B cell (primary cell): ENCODE data around the gene SEMA7A. TPM values are rescaled to one million over a fixed set of nuclear protein-coding genes. Genes with fewer than 3 reads are reported as not detected.

ENCODE experiments used
- ATAC-seq: fragments of 200-7000 bp; cut with Tn5 transposase; one replicate; pipeline ENCODE4 v1.10.0; 2021; ENCODE audit warnings: low read depth, mild to moderate bottlenecking, moderate number of reproducible peaks, moderate library complexity
- CTCF ChIA-PET: fragments of 350-600 bp; sonication (Branson Sonifier 250); formaldehyde crosslinking; loops from one replicate; lab custom pipeline; 2021; ENCODE audit warnings: antibody characterized with exemption, inconsistent platforms; lab: Charles Lee
- POLR2A ChIA-PET: fragments of 350-600 bp; sonication (Branson Sonifier 250); formaldehyde crosslinking; loops from one replicate; lab custom pipeline; 2021; ENCODE audit warnings: antibody characterized with exemption; lab: Charles Lee
- DNase-seq: peaks from one replicate; pipeline ENCODE4 v3.0.0; 2013
- H2AFZ ChIP-seq: 2 replicates; pipeline ENCODE4 v1.6.1; 2012; ENCODE audit warnings: mild to moderate bottlenecking, low read depth, low read length; ENCODE audit not compliant: insufficient read depth, poor library complexity, severe bottlenecking
- H3K27ac ChIP-seq, 2 donors: 1 replicate in 1 of 2; 2 replicates in 1 of 2; pipeline ENCODE4 v1.5.1; 2012 to 2013; ENCODE audit warnings: low read length in 2 of 2, mild to moderate bottlenecking in 2 of 2, moderate library complexity in 1 of 2
- H3K27me3 ChIP-seq, 4 experiments: fragments of 200-600 bp in 1 of 4; sonication (generic) in 1 of 4; replicated peaks in 1 of 4; 1 replicate in 2 of 4; 2 replicates in 2 of 4; pipeline versions ENCODE4 v1.6.1 to v1.7.0; 2013 to 2016; ENCODE audit warnings: low read length in 3 of 4, mild to moderate bottlenecking in 2 of 4, mixed read lengths in 1 of 4, moderate library complexity in 1 of 4; ENCODE audit not compliant: insufficient read depth in 4 of 4, control insufficient read depth in 3 of 4; ENCODE audit errors: control extremely low read depth in 1 of 4
- H3K36me3 ChIP-seq, 2 experiments: replicated peaks in 1 of 2; 1 replicate in 1 of 2; 2 replicates in 1 of 2; pipeline versions ENCODE4 v1.6.1 to v1.7.1; 2013; ENCODE audit warnings: low read length in 1 of 2; ENCODE audit not compliant: insufficient read depth in 2 of 2, control insufficient read depth in 1 of 2; ENCODE audit errors: control extremely low read depth in 1 of 2, extremely low read depth in 1 of 2
- H3K4me1 ChIP-seq, 2 donors: fragments of 200-600 bp in 1 of 2; sonication (generic) in 1 of 2; 1 replicate in 1 of 2; 2 replicates in 1 of 2; pipeline versions ENCODE4 v1.5.1 to v1.6.1; 2013 to 2017; ENCODE audit warnings: low read length in 2 of 2; ENCODE audit not compliant: control insufficient read depth in 2 of 2, insufficient read depth in 2 of 2
- H3K4me2 ChIP-seq: replicated peaks from 2 replicates; pipeline ENCODE3; 2012; ENCODE audit warnings: mild to moderate bottlenecking, low read depth, low read length; ENCODE audit not compliant: poor library complexity, severe bottlenecking
- H3K4me3 ChIP-seq, 5 experiments: fragments of 200-600 bp in 1 of 5; sonication (generic) in 1 of 5; 1 replicate in 3 of 5; 2 replicates in 2 of 5; pipeline versions ENCODE4 v1.5.1 to v1.7.0; 2011 to 2016; ENCODE audit warnings: low read length in 4 of 5, mild to moderate bottlenecking in 4 of 5, low read depth in 2 of 5, control low read depth in 1 of 5, moderate library complexity in 1 of 5; ENCODE audit not compliant: insufficient read depth in 1 of 5; ENCODE audit errors: control extremely low read depth in 1 of 5, extremely low read depth in 1 of 5
- H3K79me2 ChIP-seq: fragments of 200-600 bp; sonication (generic); one replicate; pipeline ENCODE4 v1.6.0; 2016; ENCODE audit warnings: low read length; ENCODE audit not compliant: control insufficient read depth, insufficient read depth
- H3K9ac ChIP-seq: fragments of 200-600 bp; sonication (generic); 2 replicates; pipeline ENCODE4 v1.6.1; 2017; ENCODE audit warnings: mild to moderate bottlenecking, low read length, moderate library complexity
- H3K9me3 ChIP-seq, 3 donors: one replicate each; pipeline versions ENCODE4 v1.6.1 to v1.7.1; 2013; ENCODE audit warnings: low read length in 2 of 3; ENCODE audit not compliant: control insufficient read depth in 2 of 3, insufficient read depth in 1 of 3; ENCODE audit errors: control extremely low read depth in 1 of 3
- H4K20me1 ChIP-seq: 2 replicates; pipeline ENCODE4 v1.6.0; 2012; ENCODE audit warnings: mild to moderate bottlenecking, low read length; ENCODE audit not compliant: insufficient read depth, control insufficient read depth, poor library complexity, severe bottlenecking
- H3K27ac Mint-ChIP-seq: one replicate; pipeline ENCODE4 v1.8.0; 2021; ENCODE audit warnings: mixed read lengths
- H3K27me3 Mint-ChIP-seq: one replicate; pipeline ENCODE4 v1.8.0; 2021; ENCODE audit warnings: mixed read lengths
- H3K4me1 Mint-ChIP-seq: one replicate; pipeline ENCODE4 v1.8.0; 2021; ENCODE audit warnings: mixed read lengths
- H3K4me3 Mint-ChIP-seq: one replicate; pipeline ENCODE4 v1.8.0; 2021; ENCODE audit warnings: mixed read lengths
- H3K9me3 Mint-ChIP-seq: one replicate; pipeline ENCODE4 v1.8.0; 2022; ENCODE audit warnings: mixed read lengths; ENCODE audit not compliant: insufficient read depth
- EZH2 ChIP-seq: IDR thresholded peaks from 2 replicates; pipeline ENCODE4 v1.6.1; 2012; ENCODE audit warnings: borderline replicate concordance, low read depth, mild to moderate bottlenecking, moderate library complexity, low read length; ENCODE audit not compliant: insufficient read depth, poor library complexity, severe bottlenecking
- WGBS: methylation state at CpG from one replicate; pipeline ENCODE4 v1.1.5; 2013; ENCODE audit warnings: missing lambda C conversion rate; ENCODE audit not compliant: insufficient coverage; 5-methylcytosine and 5-hydroxymethylcytosine counted together
- intact Hi-C: fragments of 100-400 bp; cut with micrococcal nuclease; formaldehyde crosslinking; loops from one replicate; pipeline ENCODE4 v1.10.0; 2022
- polyA plus RNA-seq: library from polyadenylated mRNA; depleted of rRNA; stranded (reverse); fragments of >200 nt; gene quantifications from 2 replicates; pipeline ENCODE4 v1.2.3, GENCODE V29; 2012
- total RNA-seq, 2 donors: library from RNA; stranded (reverse); fragments of 120-200 nt in 1 of 2; gene quantifications; 1 replicate in 1 of 2; 2 replicates in 1 of 2; pipeline versions ENCODE4 v1.2.3 to v1.2.4, GENCODE V29; 2013 to 2022
- TF ChIP-seq, protein P1 (sequence below): fragments of 200-600 bp; IDR thresholded peaks from one replicate; pipeline ENCODE4 v1.8.0; 2022; ENCODE audit warnings: antibody characterized with exemption, mild to moderate bottlenecking

SEMA7A gene
- total and polyA plus RNA-seq, 2 donors (not counting 1 experiment from before 2014, with no cell fraction given) = 42.0 to 44.2 TPM

- H3K4me3 Mint-ChIP-seq = peak overlapping the region; percentile 96
- no peaks in the 10 kb centered on the region for H3K9me3 ChIP-seq
- H3K27ac Mint-ChIP-seq = peak overlapping the region; percentile 91
- H3K4me2 ChIP-seq = peak overlapping the region; percentile 91
- peak; percentile 48 for DNase-seq
- peak overlapping the region in 2 of 5 experiments; percentile 27 to 82 for H3K4me3 ChIP-seq
- ChIA-PET POLR2A (interaction anchor here (1.0 to 5.3 kb wide), 4 partner anchors 24 to 43 kb away, joined by 3 to 32 read pairs (median 8); no protein-coding TSS in a partner anchor), CTCF (interaction anchor here (1.0 to 26.1 kb wide), 4 partner anchors 12 to 49 kb away, joined by 3 to 855 read pairs (median 46); no protein-coding TSS in a partner anchor)
- TF ChIP-seq, protein P1, sequence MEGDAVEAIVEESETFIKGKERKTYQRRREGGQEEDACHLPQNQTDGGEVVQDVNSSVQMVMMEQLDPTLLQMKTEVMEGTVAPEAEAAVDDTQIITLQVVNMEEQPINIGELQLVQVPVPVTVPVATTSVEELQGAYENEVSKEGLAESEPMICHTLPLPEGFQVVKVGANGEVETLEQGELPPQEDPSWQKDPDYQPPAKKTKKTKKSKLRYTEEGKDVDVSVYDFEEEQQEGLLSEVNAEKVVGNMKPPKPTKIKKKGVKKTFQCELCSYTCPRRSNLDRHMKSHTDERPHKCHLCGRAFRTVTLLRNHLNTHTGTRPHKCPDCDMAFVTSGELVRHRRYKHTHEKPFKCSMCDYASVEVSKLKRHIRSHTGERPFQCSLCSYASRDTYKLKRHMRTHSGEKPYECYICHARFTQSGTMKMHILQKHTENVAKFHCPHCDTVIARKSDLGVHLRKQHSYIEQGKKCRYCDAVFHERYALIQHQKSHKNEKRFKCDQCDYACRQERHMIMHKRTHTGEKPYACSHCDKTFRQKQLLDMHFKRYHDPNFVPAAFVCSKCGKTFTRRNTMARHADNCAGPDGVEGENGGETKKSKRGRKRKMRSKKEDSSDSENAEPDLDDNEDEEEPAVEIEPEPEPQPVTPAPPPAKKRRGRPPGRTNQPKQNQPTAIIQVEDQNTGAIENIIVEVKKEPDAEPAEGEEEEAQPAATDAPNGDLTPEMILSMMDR = no peak
- no peak for TF ChIP-seq EZH2
- peaks cover 84 to 95% of the 10 kb centered on the region in 2 donors for H3K4me1 ChIP-seq
- no peaks in the 10 kb centered on the region for H3K27me3 Mint-ChIP-seq
- peaks cover 99% of the 10 kb centered on the region for H3K79me2 ChIP-seq
- 66% methylated on average over 2 of the region's 5 CpGs for WGBS
- H3K27ac ChIP-seq = peak overlapping the region; percentile 63 to 75
- intact Hi-C loops = no loop called here
- H2AFZ ChIP-seq = no peak overlapping the region
- H3K9me3 Mint-ChIP-seq = no peaks in the 10 kb centered on the region
- H3K4me1 Mint-ChIP-seq = peaks cover 91% of the 10 kb centered on the region
- peaks cover 77% of the 10 kb centered on the region for H4K20me1 ChIP-seq
- no peaks in the 10 kb centered on the region for H3K27me3 ChIP-seq
- ATAC-seq = peak; percentile 14
- peaks cover 0 to 29% of the 10 kb centered on the region in 2 experiments for H3K36me3 ChIP-seq
- peak overlapping the region; percentile 86 for H3K9ac ChIP-seq
Observed at GRCh38 chr15:74428442-74428787, 5.3 kb downstream of the SEMA7A start.

GRCh38 chr15:74427607-74428441 lies 5.9 kb downstream of the SEMA7A start:
- Histone ChIP-seq H3K4me3 (peak overlapping the region in 2 of 5 experiments; percentile 27 to 82), H3K36me3 (peaks cover 0 to 29% of the 10 kb centered on the region in 2 experiments), H2AFZ (no peak overlapping the region), H4K20me1 (peaks cover 83% of the 10 kb centered on the region), H3K9ac (peak overlapping the region; percentile 86), H3K4me2 (peak overlapping the region; percentile 91), H3K4me1 (peaks cover 90 to 100% of the 10 kb centered on the region in 2 donors), H3K79me2 (peaks cover 100% of the 10 kb centered on the region), H3K27ac (peak overlapping the region; percentile 9 to 75), H3K9me3 (no peaks in the 10 kb centered on the region), H3K27me3 (no peaks in the 10 kb centered on the region)
- H3K27ac Mint-ChIP-seq = peak overlapping the region; percentile 91
- POLR2A ChIA-PET = interaction anchor here (0.6 to 5.3 kb wide), 5 partner anchors 24 to 43 kb away, joined by 3 to 32 read pairs (median 4); no protein-coding TSS in a partner anchor
- 57% methylated on average over 9 of the region's 9 CpGs for WGBS
- ATAC-seq = no peak
- intact Hi-C loops = no loop called here
- no peaks in the 10 kb centered on the region for H3K27me3 Mint-ChIP-seq
- H3K4me1 Mint-ChIP-seq = peaks cover 97% of the 10 kb centered on the region
- TF ChIP-seq EZH2 = no peak
- TF ChIP-seq, protein P1 = no peak
- H3K4me3 Mint-ChIP-seq = peak overlapping the region; percentile 96
- CTCF ChIA-PET = interaction anchor here (1.0 to 26.1 kb wide), 4 partner anchors 13 to 48 kb away, joined by 4 to 855 read pairs (median 46); no protein-coding TSS in a partner anchor
- DNase-seq = no peak
- H3K9me3 Mint-ChIP-seq = no peaks in the 10 kb centered on the region
